Hepatocyte (in vitro differentiated cells): Measurements from ENCODE around the gene GOSR1.

ENCODE experiments used
- EZH2phosphoT487 ChIP-seq: fragments of 200-600 bp; sonication (generic); IDR thresholded peaks from one replicate; pipeline ENCODE4 v1.6.1; 2018; ENCODE audit warnings: antibody characterized with exemption, mild to moderate bottlenecking, low read depth, moderate library complexity; ENCODE audit not compliant: unreplicated experiment, severe bottlenecking
- TF ChIP-seq, protein P1 (sequence below): fragments of 200-600 bp; sonication (generic); IDR thresholded peaks from 2 replicates; pipeline ENCODE4 v1.5.1; 2016; ENCODE audit warnings: antibody characterized with exemption, mild to moderate bottlenecking; ENCODE audit not compliant: poor library complexity

DNA sequence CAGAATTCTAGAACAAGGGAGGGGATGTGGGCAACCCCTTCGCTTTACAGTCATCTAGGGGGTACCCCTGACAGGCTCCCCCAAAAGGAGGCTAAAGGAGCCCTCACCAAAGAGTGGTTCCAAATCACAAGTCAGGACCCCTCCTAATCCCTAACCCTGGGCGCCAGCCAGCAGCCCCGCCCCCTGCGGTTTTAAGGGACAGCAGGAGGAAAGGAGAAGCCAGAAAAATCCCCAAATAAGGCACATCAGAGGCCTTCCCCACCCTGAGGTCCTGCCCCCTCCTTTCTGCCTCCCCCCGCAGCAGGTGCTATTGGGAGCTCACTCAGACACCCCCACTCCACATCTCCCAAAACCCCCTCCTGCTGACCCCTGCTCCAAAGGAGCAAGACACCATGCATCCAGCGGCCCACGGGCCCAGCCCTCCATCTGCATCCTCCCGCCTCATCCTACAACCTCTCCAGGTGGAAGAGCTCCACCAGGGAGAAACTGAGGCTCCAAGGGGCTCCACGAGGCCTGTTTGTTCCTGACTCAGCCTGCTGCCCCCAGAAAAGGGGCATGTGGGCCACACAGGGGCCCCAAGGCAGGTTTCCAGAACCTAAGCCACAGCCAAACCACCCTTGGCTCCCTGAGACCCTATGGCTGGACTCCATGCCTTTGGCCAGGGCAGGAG, 93.5 kb downstream of the GOSR1 start:
- no peak for TF ChIP-seq EZH2phosphoT487
- TF ChIP-seq, protein P1, sequence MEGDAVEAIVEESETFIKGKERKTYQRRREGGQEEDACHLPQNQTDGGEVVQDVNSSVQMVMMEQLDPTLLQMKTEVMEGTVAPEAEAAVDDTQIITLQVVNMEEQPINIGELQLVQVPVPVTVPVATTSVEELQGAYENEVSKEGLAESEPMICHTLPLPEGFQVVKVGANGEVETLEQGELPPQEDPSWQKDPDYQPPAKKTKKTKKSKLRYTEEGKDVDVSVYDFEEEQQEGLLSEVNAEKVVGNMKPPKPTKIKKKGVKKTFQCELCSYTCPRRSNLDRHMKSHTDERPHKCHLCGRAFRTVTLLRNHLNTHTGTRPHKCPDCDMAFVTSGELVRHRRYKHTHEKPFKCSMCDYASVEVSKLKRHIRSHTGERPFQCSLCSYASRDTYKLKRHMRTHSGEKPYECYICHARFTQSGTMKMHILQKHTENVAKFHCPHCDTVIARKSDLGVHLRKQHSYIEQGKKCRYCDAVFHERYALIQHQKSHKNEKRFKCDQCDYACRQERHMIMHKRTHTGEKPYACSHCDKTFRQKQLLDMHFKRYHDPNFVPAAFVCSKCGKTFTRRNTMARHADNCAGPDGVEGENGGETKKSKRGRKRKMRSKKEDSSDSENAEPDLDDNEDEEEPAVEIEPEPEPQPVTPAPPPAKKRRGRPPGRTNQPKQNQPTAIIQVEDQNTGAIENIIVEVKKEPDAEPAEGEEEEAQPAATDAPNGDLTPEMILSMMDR: no peak
